Endothelial cell of hepatic sinusoid (primary cell): ENCODE data around the gene DAB1.

Source experiments
- in situ Hi-C: cut with HindIII; loops from 2 replicates; pipeline ENCODE4 v1.10.0; 2017; ENCODE audit warnings: low sequenced_read_pairs

The DAB1 gene

DNA sequence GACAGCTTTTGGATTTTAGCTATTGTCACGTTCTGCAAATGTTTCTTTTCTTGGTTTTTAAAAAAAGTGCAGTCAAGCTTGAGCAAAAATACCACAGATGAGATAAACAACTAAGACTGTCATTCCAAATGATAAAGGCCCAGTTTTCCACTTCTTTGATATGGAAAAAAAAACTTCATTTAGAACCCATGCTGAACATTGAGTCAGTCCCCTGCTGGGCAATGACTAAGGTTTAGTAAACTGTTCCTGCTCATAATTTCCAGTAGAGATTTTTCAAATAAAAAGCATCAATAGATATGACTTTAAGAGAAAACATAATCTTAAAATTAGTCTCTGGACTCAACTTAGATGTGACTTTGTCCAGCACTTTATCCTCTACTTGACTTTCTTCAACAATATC is 290.2 kb downstream of the DAB1 start:
- in situ Hi-C loops, result no loop called here

DNA sequence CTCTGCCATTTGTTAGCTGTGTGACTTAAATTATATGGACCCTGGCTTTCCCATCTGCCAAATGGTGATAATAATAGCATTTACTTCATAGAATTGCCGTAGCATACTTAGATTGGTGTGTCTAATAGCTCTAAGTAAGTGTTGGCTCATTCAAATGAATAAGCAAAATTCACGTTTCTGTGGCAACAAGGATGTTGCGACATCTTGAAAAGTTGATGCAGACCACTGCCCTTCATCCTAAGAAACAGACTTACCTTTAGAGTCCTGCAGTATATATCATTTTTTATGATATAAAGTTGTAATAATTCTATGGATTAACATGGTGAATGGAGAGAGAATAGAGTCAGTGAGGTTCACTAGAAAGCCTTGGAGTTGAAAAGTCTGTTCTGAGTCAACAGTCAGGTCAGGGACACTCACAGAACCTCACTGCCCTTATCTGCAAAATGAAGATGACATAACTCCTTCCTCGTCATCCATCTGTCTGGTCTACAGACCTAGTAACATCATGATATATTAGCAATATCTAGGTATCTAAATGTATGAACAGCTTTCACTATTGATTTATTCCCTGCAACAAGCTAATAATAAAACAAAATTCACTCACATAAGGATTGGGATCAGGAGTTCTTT is 290.8 kb downstream of the DAB1 start:
- in situ Hi-C loops, result no loop called here

DNA sequence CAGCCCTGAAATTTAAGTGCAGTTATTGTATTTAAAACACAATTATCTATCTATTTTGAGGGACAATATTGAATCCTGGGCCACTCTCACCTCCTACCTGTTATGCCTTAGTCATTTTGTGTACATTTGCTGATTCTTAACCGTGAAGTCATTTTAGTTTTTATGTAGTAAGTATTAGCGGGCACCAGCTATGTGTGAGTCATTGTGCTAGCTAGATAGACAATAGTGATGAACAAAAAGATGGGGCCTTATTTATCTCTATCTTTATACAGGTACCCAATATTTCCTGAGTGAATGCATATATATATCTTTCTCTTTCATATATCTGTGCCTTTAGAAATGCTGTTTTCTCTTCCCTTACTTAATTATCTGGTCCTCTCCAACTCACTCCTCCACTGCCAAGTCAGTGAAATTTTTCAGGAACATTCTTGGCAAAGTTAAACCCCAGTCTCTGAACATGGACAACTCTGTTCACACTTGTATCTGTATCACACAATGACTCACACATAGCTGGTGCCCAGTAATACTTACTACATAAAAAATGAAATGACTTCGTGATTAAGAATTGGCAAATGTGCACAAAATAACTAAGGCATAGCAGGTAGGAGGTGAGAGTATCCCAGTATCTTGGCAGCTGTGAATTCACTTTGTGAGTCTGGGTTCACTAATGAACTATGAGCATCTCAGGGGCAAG is 292.0 kb downstream of the DAB1 start:
- in situ Hi-C loops, result no loop called here

DNA sequence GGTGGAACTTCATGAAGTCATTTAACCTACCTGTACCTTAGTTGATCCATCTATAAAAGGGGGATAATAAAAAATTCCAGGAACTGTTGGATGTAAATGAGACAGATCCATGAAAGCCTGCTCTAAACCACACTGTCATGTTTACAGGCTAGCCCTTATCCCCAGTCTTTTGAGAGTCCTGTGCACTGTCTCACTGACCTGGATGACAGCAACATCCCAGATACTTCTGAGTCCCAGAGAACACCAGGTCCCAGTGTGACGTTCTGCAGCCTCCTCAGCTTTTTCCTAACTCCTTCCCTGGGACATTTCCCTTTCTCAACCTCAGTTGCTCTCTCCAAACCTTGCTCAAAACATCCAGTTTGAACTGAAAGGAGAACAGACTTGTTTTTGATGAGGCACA is 292.6 kb downstream of the DAB1 start:
- in situ Hi-C loops, result no loop called here

DNA sequence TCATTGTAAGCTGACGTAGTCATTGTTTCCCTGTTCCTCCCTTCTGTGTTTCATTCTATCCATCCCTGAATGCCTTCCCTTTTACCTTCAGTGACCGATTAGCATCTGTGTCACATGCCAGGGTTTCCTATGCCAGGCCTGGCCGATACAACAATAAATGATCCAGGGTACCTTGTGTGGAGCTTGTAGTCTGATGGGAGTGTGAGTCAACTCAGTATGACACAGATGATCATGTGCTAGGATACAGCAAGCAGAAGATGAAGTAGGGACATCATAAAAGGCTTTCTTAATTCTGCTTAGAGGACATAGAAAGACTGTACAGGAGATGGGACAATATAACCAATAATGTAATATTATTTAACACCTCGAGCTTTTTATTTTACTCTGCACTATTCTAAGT is 294.0 kb downstream of the DAB1 start:
- in situ Hi-C loops, result no loop called here

DNA sequence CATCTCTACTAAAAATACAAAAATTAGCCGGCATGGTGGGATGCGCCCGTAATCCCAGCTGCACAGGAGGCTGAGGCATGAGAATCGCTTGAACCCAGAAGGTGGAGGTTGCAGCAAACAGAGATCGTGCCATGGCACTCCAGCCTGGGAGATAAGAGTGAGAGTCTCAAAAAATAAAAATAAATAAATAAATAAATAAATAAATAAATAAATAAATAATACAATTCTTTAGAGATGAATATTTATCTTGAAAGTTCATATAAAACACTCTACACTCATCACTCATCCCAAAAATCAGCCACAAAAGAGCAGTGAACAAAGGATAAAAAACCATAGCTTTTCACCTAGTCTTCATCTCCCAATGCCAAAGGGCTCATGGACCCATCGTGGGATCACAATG is 295.9 kb downstream of the DAB1 start:
- in situ Hi-C loops, result no loop called here

DNA sequence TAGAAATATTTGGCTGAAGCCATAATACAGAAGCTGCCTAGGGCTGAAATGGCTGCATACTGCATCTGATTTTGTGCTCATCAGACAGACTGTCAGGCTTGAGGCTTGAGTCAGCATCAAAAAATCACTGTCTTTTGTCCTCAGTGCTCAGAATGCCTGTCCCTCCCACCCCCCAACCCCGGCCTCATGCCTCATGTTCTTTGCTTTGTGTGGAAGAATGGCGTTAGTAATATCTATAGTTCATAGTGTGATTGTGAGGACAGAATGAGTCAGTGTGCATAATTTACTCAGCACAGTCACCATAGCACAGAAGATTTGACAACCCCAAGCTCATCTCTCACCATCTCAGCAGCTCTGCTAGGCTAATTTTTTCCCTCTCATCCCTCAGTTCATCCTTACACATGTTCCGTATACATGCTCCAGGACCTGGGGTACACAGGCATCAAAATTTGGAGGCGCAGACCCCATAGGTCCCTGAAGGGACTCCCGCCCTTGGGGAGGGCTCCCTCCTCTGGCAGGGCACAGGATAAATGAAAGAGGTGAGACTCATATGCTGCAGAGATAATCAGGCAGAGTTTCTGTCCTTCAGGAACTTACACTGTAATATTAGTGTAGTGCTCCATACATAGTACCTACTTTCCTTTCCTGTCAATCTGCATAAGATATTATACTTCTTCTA is 299.0 kb downstream of the DAB1 start:
- in situ Hi-C loops, result no loop called here

DNA sequence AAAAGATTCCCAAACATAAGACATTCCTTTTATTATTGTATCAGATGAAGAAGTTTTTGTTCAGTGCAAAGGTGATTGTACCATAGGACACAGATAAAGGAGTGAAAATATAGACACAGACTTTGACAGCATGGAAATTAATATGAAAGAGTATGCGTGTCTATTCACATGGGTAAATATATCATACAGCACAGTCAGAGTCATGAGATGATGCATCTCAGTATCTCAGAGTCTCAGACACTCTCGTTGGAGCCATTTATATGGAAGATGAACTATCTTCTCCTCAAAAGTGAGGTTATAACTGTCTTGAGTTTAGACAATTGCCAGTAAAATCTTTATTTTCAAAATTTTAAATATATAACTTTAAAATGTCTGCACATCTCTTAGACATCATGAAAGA is 299.7 kb downstream of the DAB1 start:
- in situ Hi-C loops, result no loop called here

DNA sequence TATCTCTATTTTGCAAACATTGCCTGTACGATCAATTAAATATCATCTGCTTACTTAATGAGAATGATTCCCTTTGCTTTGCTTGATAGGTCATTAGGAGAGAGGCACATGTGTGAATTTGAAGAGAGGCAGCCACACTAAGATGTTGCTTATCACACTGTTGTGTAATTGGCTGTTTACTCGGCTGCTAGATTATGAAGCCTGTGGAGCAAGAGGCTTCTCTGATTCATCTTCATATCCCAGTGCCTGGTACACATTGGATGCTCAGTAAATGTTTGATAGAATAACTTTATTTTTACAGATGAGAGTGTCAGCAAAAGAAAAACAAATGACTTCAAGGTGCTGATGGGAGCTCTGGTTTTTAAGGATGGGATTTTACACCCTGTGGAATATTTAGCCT is 301.8 kb downstream of the DAB1 start:
- in situ Hi-C loops, result no loop called here

DNA sequence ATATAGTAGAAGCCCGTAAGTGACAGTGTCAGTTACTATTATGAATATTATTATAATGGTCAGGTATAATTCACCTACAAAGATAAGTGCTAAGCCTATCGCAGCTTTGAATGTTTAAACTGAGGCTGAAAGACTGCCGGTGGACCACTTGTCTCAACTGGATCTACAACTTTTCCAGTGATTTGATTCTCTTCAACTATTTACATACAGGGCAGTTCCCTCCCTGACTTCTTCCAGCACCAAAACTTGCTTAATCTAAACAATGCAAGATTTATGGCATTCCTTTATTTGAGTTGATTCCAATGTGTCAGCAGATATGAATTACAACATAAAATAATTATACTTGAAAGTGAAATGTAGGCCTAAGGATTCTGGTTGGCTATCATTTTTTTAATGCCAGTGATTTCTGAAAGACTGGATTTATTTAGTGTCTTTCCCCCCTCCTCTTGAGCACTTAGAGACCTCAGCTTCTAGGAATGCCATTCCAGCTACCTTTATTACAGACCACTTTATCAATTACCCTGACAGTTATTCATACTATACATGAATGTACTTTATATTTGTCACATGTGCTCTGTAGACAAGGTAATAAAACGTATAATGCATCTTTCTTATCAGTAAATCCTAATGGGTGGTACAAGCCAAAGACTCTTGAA is 304.8 kb downstream of the DAB1 start:
- in situ Hi-C loops, result no loop called here

DNA sequence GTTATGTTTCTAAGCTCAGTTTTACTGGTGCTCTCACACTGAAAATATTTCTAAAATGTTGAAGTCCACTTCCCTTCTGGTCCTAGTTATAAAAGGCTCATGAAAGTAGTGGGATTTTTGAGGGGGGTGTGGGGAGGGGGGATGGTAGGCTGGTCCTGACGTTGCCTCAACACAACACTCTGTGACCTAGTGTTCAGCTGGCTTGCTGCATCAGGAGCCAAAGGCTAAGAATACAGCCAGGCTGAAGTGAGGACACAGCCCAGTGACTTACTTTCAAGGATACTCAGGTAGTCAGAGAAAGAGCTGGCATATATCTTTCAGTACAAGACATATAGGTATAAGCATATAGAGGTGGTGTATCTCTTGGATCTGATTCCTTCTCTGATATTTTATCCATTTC is 306.1 kb downstream of the DAB1 start:
- in situ Hi-C loops, result no loop called here

DNA sequence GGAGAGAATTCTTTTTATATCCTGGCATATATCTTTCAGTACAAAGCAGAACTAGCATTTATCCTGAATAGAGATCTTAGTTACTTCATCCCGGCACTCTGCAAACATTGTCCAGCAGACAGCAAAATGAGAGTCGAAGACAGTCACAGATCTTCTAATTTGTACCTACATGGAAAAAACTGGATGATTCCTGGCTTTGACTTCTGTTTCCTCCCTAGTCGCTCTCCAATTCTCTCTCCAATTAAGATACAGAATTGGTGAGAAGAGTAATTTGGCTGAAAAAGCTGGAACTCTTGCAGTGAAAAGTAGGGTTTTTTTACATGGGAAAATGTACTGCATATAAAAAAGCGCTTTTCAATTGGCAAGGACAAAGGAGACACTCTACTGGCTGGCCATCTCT is 307.0 kb downstream of the DAB1 start:
- in situ Hi-C loops, result no loop called here

DNA sequence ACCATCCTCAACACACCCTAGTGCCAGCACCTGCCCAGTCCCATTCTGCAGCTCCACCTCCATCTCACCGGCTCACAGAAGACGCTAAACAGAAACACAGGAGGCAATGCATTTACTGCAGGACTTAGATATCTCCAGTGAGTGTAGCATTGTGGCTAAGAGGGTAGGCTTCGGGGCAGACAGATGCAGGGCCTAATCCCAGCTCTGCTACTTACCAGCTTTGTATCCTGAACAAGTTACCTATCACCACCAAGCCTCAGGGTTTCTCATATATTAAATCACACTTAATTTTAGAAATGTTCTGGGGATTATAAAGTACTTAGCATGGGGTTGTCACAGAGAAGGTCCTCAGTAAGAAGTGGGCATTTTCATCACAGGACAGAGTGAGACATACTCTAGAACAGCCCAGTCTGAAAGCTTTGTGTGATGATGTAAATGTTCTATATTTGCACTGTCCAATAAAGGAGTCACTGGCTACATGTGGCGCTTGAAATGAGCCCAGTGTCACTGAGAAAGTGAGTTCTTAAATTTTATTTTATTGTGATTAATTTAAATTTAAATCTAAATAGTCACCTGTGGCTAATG is 308.7 kb downstream of the DAB1 start:
- in situ Hi-C loops, result no loop called here

DNA sequence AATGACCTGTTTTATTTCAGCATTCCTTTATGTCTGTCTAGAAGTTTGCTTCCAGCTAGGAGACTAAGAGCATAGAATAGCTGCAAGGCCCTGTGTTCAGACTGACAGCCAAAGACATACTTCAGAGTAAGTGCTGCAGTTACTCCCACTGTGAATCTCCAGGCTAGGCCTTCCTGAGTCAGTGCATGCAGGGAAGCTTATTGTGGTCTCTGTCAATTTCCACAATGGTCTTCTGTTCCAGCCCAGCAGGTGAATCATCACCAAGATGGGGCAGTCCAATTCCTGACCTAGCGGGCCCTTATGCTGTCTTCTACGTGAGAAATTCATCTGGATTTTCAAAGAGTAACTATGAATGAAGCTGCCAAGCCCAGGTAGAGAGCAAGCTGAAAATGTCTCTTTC is 311.7 kb downstream of the DAB1 start:
- in situ Hi-C loops, result no loop called here

DNA sequence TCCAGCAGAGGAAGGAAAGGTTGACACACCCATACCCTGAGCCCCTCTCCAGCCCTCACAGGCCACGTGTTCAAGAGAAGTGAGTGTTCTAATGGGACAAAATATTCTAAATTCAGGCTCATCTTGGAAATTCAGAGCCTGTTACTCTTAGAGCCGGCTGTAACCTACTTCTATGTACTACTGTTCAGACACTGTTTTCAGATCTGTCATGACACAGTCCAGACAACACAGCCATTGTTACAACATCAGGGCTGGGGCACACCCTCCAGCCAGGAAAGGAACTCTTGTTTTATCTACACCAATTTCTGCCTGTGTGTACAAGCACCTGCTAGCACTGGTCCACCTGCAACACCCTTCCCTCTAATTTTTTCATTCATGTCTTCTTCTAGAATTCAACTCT is 312.7 kb downstream of the DAB1 start:
- in situ Hi-C loops, result no loop called here

DNA sequence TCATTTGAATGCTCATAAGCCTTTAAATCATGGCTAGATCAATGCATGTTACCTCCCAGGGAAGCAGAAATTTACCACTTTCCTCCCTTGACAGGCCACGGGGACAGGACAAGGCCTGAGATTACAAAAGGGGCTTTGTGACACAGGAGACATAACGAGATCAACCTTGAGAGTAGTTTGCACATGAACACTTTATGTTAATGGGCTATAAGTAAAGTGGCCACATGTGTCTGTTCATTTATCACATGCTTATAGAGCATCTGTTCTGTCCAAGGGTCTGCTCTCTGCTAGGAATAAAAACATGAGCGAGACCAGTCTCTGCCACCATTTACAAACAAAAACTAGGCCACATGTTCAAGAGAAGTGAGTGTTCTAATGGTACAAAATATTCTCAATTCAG is 314.0 kb downstream of the DAB1 start:
- in situ Hi-C loops, result no loop called here

DNA sequence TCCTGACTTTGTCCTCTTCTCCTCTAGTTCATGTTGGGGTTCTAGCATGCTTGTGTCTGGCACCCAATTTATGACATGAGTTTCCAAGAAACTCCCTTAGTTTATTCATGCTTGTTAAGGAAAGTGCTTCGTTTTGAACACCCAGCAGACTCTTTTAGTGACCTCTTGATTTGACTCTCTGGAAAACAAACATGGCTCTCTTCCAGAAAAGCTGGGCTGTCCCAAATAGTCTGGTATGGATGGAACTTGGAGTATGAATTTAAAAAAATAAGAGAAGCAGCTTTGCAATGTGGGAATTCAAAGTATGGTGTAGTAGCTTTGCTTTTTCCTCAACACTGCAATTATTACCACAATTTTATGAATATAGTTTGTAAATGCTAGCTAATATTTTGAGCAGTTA is 314.6 kb downstream of the DAB1 start:
- in situ Hi-C loops, result no loop called here

DNA sequence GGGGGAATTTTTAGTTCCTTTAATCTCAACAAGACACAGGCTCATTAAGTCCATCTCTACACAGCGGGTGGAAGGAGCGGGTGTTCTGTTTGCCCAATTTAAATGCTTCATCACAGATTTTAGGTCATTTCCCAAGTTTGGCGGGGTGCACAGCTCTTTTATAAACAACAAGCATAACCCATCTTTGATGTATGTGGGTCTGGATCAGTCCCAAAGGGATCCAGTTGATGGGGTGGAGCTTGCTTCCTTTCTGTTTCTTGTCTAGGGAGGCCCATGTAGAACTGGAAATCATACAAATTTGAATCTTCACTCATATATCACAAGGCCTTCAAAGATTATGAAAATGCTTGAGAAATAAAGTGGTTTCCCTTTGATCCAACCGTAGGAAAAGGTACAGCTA is 317.6 kb downstream of the DAB1 start:
- in situ Hi-C loops, result no loop called here

DNA sequence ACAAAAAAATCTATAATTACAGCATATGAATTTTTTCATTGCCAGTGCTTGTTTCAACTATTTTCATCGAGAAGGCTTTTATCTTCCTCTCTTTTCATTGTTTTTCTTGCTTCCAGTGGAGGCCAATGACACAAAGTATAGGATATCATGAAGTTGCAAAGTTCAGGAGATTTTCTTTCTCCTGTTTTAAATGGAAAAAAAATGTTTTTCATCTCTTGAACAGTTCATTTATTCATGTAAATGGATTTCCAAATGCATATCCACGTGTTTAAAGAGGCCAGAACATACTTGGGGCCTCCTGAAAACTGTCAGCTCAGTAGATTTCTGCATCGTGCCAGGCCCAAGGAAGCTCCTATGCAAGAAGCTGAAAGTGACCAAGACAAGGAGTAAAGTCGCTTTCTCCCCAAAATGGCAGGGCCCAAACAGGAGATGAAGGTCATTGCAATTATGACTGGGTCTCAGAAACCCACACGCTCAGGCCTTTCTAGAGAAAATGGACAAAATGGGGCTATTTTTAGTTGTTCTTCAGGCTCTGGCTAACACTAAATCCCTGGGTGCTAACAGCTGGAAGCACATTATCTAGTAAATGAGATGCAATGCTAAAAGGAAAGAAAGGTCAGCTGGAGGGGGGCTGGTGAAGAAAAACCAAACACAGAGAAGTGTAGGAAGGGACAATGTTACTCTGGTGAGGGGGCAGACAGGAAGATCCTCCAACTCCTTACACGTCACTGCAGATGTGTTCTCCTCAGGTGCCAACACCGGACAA is 321.1 kb downstream of the DAB1 start:
- in situ Hi-C loops, result no loop called here

DNA sequence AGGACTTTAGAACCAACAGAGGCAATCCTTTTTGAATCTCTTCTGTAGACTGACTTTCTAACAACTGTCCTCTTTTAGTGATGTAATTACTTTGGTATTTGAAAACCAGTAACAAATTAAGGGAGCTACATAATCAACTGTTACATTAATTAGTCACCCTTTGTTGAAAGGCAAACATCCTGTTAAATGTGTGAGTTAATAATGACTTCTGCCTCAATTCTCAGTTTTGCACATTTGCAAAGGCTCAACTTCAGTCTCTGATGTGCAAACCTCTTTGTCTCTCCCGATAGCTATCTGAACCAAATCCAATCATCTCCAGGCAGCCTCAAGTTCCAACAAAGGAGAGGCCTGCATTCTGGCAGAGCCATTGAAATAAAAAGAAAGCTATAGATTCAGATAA is 322.7 kb downstream of the DAB1 start:
- in situ Hi-C loops, result no loop called here

DNA sequence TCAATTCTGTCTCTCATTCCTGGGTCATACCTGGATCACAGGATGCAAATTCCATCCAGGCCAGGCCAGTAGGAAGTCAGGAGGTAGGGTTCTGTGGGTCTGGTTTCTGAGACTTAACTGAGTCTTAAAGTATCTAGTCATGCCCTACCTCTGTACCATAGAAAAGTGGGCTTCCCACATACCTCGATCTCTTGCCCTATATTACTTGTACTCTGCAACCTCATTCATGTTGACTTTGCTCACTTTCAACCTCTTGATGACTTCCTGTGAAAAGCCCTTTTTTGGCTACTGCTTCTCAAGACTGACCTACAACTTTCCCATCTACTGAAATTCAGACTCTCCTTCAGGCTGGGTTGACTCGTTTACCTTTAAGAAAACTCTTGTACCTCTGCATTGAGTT is 329.1 kb downstream of the DAB1 start:
- in situ Hi-C loops, result no loop called here
